GM10847 (cell line): ENCODE data around the gene C9orf153.

Experiments used
- POLR2A ChIP-seq: IDR thresholded peaks from 2 replicates; pipeline ENCODE4 v1.6.1; 2011; ENCODE audit not compliant: insufficient read length; ENCODE audit errors: extremely low read depth

Gene C9orf153

DNA sequence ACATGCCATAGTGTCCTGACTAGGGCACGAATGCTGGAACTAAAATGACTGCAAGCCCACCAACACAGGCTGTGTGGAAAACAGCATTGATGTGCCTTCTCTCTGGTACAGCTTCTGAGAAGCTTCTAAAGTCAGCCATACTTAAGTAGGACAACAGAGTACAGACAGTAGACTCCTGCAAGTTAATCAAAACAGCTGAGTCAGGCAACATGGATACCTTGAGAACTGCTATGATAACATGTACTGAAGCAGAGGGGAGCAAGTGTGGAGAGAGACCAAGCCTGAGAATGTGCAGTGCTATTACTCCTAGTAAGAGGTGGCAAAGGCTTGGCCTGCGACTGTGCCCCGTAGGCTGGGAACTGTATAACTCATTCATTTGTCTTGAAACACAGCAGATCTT, 20.4 kb upstream of the C9orf153 start:
- no peak for TF ChIP-seq POLR2A

DNA sequence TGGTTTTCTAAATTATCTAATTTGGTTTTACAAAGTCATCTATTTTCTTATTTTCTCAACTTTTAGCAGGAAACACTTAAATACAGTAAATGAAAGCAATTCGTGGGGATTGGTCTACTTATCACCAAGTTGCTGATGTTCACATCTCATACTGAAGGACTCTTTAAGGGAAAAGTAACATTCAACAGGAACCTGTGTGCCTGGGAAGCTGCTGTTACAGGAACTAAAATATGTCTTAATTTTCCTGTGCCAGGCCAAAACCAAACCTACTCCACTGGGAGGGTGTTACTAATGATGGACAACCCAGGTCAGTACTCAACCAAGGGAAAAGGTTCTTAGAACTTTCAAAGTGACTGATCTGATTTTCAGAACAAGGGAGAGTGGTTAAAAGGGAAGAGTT, 17.6 kb upstream of the C9orf153 start:
- no peak for TF ChIP-seq POLR2A

GRCh38 chr9:86275962-86276361, 16.5 kb upstream of the C9orf153 start:
- TF ChIP-seq POLR2A = no peak

DNA sequence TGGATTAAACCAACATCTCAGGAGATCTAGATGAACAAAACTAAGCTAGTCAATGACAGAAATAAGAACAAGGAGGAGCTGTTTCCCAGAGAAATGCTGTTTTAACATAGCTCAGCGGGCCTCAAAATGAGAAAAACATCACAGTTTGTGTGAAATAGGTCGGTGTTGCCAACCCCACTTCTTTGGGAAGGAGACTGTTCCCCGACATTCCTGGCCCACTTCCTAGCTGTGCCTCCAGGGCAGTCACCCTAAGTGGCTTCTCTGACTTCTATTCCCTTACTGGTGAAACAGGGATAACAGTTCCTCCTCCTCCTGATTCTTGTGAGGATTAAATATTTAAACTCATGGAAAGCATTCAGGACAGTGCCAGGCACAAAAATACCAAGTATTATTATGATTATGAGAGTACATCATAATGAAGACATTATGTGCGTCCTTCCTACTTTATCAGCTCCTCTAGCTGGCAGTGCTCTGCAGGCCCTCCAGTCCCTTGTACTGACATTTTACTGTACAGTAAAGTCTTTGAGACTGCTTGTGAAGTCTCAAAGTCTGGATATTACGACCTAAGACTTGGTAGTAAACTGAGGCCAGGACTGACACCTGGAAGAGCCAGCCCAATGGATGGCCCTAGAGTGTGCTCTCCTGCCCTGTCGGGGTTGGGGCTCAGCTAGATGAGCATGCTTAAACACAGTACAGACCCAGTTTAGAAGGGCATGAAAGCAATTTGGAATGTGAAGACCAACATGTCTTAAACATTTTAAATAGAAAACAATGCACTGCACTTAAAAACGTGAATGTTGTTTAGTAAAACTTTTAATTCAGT, 15.6 kb upstream of the C9orf153 start:
- no peak for TF ChIP-seq POLR2A

DNA sequence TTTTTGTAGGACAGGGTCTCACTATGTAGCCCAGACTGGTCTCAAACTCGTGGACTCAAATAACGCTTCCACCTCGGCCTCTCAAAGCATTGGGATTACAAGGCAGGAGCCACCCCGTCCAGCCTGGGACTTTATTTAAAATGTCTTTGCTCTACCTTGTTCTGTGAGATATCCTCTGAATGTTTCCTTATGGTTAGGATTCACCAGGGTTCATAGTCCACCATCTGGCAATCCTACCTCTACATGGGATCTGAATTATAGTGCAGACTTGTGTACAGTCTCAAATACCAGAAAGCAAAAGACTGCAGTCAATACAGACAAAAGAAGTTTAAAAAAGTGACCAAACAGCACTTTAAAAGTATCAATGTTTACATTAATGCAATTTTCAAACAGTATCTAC, 12.8 kb upstream of the C9orf153 start:
- TF ChIP-seq POLR2A = no peak

DNA sequence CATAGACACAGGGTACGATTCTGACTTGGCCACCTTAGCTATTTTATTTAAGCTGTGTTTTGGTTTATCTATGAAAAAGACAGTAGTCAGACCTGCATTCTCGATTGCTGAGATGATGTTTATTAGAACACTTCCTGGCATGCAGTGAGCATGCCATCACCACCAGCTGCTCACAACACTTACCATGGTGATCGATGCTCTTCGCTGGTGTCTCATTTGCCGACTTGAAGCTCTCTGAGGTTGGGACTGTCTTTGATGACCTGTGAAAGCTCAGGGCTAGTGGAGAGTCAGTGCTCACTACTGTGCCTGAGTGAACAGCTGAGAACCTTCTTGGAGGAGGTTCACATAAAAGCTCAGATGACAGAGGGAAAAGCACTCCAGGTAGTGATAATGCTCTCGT, 4.4 kb upstream of the C9orf153 start:
- no peak for TF ChIP-seq POLR2A

DNA sequence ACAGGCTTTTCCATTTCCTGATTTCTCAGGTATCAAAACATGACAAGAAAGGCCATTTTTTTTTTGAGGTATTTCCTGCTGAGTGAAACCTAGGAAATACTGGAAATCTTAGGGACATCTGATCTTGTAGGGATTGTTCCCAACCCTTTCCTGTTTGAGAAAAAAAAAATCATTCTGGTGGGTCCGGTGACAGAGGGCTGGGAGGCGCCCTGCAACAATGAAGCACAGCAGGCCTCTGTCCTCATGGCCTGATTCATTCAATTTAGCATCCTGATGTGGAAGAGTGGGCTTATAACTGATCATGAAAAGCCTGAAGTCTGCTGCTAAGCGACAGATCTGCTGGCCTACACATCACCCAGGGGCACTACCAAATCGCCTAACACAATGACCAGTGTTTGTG, 3.0 kb upstream of the C9orf153 start:
- no peak for TF ChIP-seq POLR2A

DNA sequence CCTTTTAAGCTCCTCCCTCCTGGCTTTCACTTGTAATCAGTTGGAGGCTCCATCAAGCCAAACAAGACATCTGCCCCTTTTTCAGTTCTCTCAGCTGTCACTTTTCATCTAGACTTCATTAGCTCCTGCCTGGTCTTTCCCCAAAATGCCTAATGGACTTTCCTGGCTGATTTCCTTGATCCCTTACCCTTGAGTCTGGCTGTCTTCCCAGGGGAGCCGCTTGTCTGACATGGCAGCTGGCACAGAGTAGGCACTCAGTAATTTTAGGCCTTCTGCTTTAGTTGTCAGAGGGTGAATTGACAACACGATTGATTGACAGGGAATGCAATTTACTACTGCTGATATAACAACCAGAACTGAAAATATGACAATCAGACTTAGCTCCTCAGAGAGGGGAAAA, 2.1 kb downstream of the C9orf153 start:
- TF ChIP-seq POLR2A = no peak

DNA sequence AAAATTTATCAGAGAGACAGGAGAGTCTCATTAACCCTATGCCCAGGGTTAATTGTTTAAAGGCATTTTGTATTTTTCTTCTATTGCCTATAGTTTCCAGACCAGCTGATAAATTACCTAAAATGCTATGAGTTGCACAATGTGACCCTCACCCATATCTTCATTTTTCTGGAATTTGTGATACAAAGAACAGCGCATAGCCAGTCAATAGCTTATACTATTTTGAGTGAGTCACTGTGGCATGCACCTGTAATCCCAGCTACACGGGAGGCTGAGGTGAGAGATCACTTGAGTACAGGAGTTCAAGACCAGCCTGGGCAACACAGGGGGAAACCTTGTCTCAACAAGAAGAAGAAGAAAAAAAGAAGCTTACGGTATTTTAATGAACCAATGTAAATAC, 2.8 kb downstream of the C9orf153 start:
- no peak for TF ChIP-seq POLR2A

- TF ChIP-seq POLR2A = no peak
Measured at GRCh38 chr9:86253577-86253976, 5.9 kb downstream of the C9orf153 start.

DNA sequence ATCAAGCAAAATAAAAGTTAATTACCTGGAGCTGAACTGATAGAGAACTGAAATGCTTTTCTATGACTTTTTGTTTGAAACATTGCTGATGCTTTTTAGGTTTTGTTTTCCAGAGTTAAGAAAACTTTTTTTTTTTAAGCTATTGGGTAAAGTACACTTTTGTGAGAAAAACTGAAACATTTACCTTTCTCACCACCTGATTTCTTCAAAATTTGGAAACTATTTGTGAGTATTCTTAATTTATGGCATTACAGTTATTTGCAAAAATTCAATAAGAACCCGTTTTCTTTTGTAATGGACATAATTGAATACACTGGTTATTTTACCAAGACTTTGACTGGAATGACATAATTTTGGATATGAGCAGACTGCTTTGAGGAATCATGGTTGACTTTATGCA, 6.6 kb downstream of the C9orf153 start:
- TF ChIP-seq POLR2A = no peak

DNA sequence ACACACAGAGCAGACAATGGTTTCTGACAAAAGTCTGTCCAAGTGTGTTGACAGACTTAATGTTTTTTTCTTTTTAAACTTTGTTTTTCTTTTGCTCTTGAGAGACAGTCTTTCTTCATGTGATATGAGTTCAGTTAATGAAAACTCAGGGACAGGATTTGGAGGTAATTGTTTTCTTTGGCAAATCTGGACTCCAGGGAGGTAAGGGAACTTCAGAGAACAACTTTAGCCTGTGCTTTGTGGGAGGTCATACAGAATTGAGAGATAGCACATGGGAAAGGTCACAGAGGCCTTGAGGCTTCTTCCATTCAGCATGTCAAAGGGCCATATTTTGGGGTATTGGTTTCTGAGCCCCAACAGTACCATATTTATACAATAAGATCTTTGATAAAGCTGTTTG, 9.3 kb downstream of the C9orf153 start:
- no peak for TF ChIP-seq POLR2A

DNA sequence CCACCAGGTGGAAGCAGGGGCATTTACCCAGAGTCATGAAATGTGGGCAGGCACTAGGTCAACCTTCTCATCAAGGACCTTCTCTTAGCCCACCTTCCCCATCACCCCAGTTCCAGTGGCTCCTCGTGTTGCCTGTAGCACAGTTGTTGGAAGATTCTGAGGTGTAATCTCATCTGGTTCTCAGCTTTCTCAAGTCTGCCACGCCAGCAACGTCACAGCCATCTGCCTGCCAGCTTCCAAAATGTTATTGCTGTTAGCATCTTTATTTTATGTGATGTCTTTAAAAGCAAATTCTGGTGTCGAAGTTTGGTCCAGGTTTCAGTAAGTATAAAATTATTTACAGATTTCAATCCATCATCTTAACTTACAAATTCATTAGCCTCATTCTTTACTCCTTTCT, 10.7 kb downstream of the C9orf153 start:
- TF ChIP-seq POLR2A = no peak

DNA sequence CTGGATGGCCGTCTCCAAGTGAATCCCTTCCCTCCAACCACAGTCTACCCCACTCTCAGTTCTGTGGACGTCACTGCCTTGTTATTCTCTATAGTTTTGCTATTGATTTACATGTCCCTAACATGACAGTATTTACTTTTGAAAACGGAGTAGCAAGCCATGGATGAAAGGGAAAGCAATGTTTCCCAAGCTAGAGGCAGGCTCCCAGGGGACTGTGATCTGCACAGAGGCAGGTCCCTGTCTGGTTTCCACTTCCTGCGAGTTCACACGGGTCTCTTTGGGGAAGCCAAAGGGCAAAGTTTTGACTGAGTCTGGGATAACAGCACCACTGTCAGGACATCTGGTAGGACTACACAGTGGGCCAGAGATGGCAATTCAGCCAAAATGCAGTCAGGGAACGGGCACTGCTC, 12.7 kb downstream of the C9orf153 start:
- no peak for TF ChIP-seq POLR2A

DNA sequence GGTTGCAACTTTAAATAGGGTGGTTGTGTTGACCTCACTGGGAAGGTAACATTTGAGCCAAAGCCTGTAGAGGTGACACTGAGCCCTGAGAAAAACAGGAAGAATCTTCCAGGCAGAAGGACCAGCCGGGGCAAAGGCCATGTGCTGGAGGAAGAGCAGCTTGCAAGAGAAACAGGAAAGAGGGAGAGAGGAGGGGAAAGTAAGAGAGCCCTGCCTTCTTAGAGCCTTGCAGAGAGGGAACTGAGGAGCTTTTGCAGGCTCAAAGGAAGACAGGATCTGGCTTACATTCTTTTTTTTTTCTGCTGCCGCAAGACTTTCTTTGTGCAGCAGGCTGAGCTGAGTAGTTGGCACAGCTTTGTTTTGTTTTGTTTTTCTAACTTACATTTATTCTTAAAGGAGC, 17.4 kb downstream of the C9orf153 start:
- TF ChIP-seq POLR2A = no peak

GRCh38 chr9:86241216-86241615, 18.2 kb downstream of the C9orf153 start:
- no peak for TF ChIP-seq POLR2A
